HG03135 (cell line): ENCODE data around the gene EML5.

Experiments
- ATAC-seq: cut with Tn5 transposase; IDR thresholded peaks from one replicate; pipeline ENCODE4 v1.9.1; 2021; ENCODE audit warnings: mild to moderate bottlenecking, moderate library complexity; ENCODE audit not compliant: unreplicated experiment

Gene EML5

DNA sequence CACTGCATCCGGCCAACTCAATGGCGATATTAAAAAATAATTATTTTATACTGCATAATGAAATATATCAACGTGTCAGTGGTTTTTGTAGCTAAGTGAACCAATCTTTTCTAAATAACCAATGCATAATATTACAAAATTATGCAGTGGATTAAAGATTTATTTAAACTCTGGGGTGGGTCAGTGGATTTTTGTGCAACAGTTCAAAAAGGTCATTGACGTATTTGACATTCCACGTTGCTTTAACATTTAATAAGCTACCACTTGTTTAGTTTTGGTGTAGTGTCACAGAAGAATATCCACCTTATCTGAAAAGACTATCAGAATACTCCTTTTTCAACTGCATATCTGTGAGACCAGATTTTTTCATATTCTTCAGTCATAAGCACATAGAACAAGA is 227.3 kb downstream of the EML5 start:
- no peak for ATAC-seq

DNA sequence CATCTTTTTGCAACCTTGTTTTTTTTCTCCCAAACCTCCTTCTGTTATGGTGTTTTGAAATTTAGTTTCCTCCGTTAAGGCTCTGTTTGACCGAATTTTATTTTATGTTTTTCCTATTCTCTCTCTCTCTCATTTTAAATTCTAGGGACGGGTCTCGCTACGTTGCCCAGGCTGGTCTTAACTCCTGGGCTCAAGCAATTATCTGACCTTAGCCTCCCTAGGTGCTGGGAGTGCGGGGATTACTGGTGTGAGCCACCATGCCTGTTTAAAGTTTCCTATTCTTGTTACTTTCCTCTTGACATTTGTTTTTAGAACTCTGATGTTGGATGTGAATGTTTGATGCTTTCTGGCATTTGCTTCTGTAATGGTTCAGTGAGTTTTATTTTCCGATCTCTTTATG is 228.9 kb downstream of the EML5 start:
- no peak for ATAC-seq

DNA sequence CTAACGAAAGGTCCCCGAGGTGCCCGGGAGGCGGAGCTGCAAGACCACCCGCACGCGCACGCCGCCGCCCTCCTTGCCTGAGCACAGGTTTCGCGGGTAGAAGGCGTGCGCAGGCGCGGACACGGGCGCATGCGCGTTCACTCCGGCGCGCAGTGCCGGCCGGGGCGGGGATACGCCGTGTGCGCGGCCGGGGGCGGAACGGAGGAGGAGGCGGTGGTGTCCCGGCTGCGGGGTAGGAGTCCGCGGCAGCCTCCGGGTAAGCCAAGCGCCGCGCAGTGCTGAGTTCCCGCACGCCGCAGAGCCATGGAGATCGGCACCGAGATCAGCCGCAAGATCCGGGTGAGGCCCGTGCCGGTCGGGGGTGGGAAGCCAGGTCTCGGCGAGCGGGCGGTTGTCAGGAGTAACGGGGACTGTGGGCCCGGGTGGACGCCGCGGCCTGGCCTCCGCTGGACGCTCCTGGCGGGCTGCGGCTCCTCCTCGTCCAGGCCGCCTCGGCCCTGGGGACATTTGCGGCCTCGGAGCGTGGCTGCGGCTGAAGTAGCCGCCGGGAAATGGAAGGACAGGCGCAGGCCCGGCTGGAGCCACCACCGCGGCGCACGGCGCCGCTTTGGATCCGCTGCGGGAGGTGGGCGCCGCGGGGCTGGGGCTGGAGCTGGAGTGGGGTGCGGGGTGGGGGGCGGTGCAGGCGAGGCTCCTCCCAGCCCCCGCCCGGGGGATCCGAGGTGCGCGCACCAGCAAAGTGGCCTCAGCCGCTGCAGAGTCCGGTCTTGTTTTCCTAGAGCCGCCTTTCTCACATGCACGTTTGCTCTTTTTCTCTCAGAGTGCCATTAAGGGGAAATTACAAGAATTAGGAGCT is 229.7 kb downstream of the EML5 start, which contains the start of gene ZC3H14:
ZC3H14 (plus strand) TSS at position 207 of the 856 bp plus-strand sequence; CDS start at position 304, 97 bp downstream.
- peak; percentile 95 for ATAC-seq

DNA sequence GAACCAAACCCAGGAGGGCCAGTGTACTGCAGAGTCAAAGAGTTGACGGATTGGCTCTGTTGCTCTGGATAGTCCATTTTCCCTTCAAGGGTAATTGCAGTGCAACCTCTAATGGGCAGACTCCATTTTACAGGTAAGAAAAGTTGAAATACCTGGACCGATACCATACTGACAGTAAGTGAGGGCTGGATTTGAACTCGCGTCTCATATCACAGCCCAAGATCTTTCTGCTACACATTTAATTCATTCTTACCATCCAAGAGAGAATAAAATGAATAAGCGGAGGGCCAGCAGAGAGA is 230.3 kb downstream of the EML5 start:
- no peak for ATAC-seq
